Measurements from ENCODE around the gene PTPRCAP. TPM values are rescaled to one million over a fixed set of nuclear protein-coding genes. Genes with fewer than 3 reads are reported as not detected.

PTPRCAP gene
- total RNA-seq, 1 experiment from 2014 or later, result 0.27 TPM

DNA sequence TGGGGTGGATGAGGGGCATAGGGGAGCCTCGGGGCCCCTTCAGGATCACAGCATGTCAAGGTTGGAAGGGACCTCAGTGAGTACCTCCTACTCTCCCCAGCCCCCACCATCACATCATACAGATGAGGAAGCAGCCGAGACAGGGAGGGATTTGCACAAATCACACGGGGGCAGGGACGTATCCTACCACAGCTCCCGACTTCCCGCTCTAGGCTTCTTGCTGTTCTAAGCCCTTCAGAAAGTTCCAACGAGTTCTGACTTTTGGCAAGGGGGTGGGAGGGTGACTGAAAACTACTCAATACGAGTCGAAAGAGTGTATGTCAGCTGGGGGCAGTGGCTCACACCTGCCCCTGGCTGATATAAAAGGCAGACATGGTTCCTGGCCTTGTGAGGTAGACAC, 50.4 kb downstream of the PTPRCAP start:
- peaks cover 23% of the 10 kb centered on the region for H3K36me3 Mint-ChIP-seq (ENCODE audit: insufficient read depth, unreplicated experiment)
- POLR2A ChIA-PET, result interaction anchor here (0.6 kb wide), 1 partner anchor 96 kb away, joined by 8 read pairs; the partner anchor contains the start of gene AIP

More for the DNA sequence above, 50.4 kb downstream of the PTPRCAP start:
- TF ChIP-seq, protein P1, sequence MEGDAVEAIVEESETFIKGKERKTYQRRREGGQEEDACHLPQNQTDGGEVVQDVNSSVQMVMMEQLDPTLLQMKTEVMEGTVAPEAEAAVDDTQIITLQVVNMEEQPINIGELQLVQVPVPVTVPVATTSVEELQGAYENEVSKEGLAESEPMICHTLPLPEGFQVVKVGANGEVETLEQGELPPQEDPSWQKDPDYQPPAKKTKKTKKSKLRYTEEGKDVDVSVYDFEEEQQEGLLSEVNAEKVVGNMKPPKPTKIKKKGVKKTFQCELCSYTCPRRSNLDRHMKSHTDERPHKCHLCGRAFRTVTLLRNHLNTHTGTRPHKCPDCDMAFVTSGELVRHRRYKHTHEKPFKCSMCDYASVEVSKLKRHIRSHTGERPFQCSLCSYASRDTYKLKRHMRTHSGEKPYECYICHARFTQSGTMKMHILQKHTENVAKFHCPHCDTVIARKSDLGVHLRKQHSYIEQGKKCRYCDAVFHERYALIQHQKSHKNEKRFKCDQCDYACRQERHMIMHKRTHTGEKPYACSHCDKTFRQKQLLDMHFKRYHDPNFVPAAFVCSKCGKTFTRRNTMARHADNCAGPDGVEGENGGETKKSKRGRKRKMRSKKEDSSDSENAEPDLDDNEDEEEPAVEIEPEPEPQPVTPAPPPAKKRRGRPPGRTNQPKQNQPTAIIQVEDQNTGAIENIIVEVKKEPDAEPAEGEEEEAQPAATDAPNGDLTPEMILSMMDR (IDR thresholded peaks at IDR 0.05; ENCODE audit: insufficient read depth in 1 of 2, low read depth in 1 of 2, low read length in 1 of 2, severe bottlenecking in 1 of 2, unreplicated experiment in 1 of 2), result no peak
- Mint-ChIP-seq H3K9me3 (ENCODE audit: unreplicated experiment) (no peaks in the 10 kb centered on the region), H3K4me3 (ENCODE audit: unreplicated experiment) (no peak overlapping the region), H3K27ac (ENCODE audit: unreplicated experiment) (no peak overlapping the region), H3K27me3 (ENCODE audit: insufficient read depth, unreplicated experiment) (peaks cover 7% of the 10 kb centered on the region), H3K4me1 (ENCODE audit: low read depth, unreplicated experiment) (peaks cover 24% of the 10 kb centered on the region)
- intact Hi-C loops (cut with micrococcal nuclease; ENCODE audit: unreplicated experiment), result loop anchor here (5.0 kb wide), 1 partner anchor 120 kb away; the partner anchor contains the start of genes CDK2AP2 and PITPNM1
- Histone ChIP-seq H3K36me3 (ENCODE audit: control insufficient read depth, insufficient read depth, low read length) (no peaks in the 10 kb centered on the region), H3K4me1 (no peaks in the 10 kb centered on the region), H3K4me3 (ENCODE audit: low read depth, low read length) (no peak overlapping the region), H3K9me3 (no peaks in the 10 kb centered on the region), H3K27me3 (replicated peaks; ENCODE audit: control insufficient read depth, insufficient read depth, low read length) (0 out of 2 replicates have a peak, but pooled peaks cover 3% of the 10 kb centered on the region)
- no TSS peak for BruUV-seq (replicated peaks)
- no peak for DNase-seq
- CTCF ChIA-PET, result interaction anchor here (0.5 to 21.4 kb wide), 9 partner anchors 13 to 263 kb away, joined by 3 to 775 read pairs (median 4); partner anchors contain the start of genes ACY3, AIP, POLD4 and PPP1CA

Other genes starting within 250 kb of the PTPRCAP start
- 113 and 120 TPM in 2 replicates for gene GRK2, start 171.2 kb downstream of the PTPRCAP start, total RNA-seq (2022)
- 83.3 and 88.6 TPM in 2 replicates for gene ANKRD13D, start 148.4 kb downstream of the PTPRCAP start, total RNA-seq (2022)
- 81.2 and 89.6 TPM in 2 replicates for gene SSH3, start 134.2 kb downstream of the PTPRCAP start, total RNA-seq (2022)
- 29.8 and 30.8 TPM in 2 replicates for gene POLD4, start 84.1 kb downstream of the PTPRCAP start, total RNA-seq (2022)
- gene CLCF1, start 64.1 kb downstream of the PTPRCAP start, total RNA-seq (2022), result 4.5 and 5.8 TPM in 2 replicates
- 55.1 and 63.5 TPM in 2 replicates for gene RAD9A, start 45.7 kb downstream of the PTPRCAP start, total RNA-seq (2022)
- 384 and 389 TPM in 2 replicates for gene PPP1CA, start 35.8 kb downstream of the PTPRCAP start, total RNA-seq (2022)
- gene TBC1D10C, start 33.6 kb downstream of the PTPRCAP start, total RNA-seq (2022), result 0.26 TPM in 1 of 2 replicates, not detected in the other
- 0.09 and 0.28 TPM in 2 replicates for gene CARNS1, start 22.0 kb downstream of the PTPRCAP start, total RNA-seq (2022)
- gene RPS6KB2, start 9.2 kb downstream of the PTPRCAP start, total RNA-seq (2022), result 109 and 116 TPM in 2 replicates
- gene CORO1B, start 5.8 kb upstream of the PTPRCAP start, total RNA-seq (2022), result 172 and 176 TPM in 2 replicates
- not detected in 2 replicates for gene GPR152, start 15.0 kb upstream of the PTPRCAP start, total RNA-seq (2022)
- not detected in 2 replicates for gene CABP4, start 17.7 kb upstream of the PTPRCAP start, total RNA-seq (2022)
- gene TMEM134, start 31.6 kb upstream of the PTPRCAP start, total RNA-seq (2022), result 47.9 and 52.2 TPM in 2 replicates
- 110 and 112 TPM in 2 replicates for gene AIP, start 45.3 kb upstream of the PTPRCAP start, total RNA-seq (2022)
- 65.0 and 78.3 TPM in 2 replicates for gene PITPNM1, start 67.7 kb upstream of the PTPRCAP start, total RNA-seq (2022)
- gene CDK2AP2, start 70.5 kb upstream of the PTPRCAP start, total RNA-seq (2022), result 96.1 and 99.4 TPM in 2 replicates
- gene CABP2, start 85.8 kb upstream of the PTPRCAP start, total RNA-seq (2022), result not detected in 2 replicates
- 1,799 and 1,911 TPM in 2 replicates for gene GSTP1, start 146.1 kb upstream of the PTPRCAP start, total RNA-seq (2022)
- gene NDUFV1, start 169.3 kb upstream of the PTPRCAP start, total RNA-seq (2022), result 358 and 375 TPM in 2 replicates
- 15.0 and 18.1 TPM in 2 replicates for gene NUDT8, start 192.3 kb upstream of the PTPRCAP start, total RNA-seq (2022)
- gene TBX10, start 202.1 kb upstream of the PTPRCAP start, total RNA-seq (2022), result not detected in 2 replicates
- 2.4 and 4.2 TPM in 2 replicates for gene ACY3, start 213.0 kb upstream of the PTPRCAP start, total RNA-seq (2022)
- gene ALDH3B2, start 236.9 kb upstream of the PTPRCAP start, total RNA-seq (2022), result 0.26 and 0.54 TPM in 2 replicates